Activated CD8-positive, alpha-beta memory T cell treated with anti-CD3 and anti-CD28 coated beads, Interleukin-2, amount 10 ng/mL, durations not matched to agents 7 days and 5 days (primary cell): ENCODE measurements around the gene SGK1. TPM values are rescaled to one million over a fixed set of nuclear protein-coding genes. Genes with fewer than 3 reads are reported as not detected.
"Not testable (repeated sequence)": the region's sequence is repeated elsewhere in the genome, so short reads cannot be mapped to it uniquely, and the experiment has no call there.

ENCODE experiments used
- ATAC-seq: fragments of 150-1000 bp; cut with Tn5 transposase; one replicate; pipeline ENCODE4 v1.10.0; 2021; ENCODE audit warnings: moderate library complexity
- CTCF ChIA-PET: fragments of 350-600 bp; sonication (Branson Sonifier 250); formaldehyde crosslinking; loops from one replicate; lab custom pipeline; 2021; ENCODE audit warnings: antibody characterized with exemption; lab: Charles Lee
- DNase-seq: peaks from one replicate; pipeline ENCODE4 v3.0.0-alpha.2; 2020
- H3K27ac Mint-ChIP-seq: one replicate; pipeline ENCODE4 v1.8.0; 2021; ENCODE audit warnings: mild to moderate bottlenecking, mixed read lengths
- H3K27me3 Mint-ChIP-seq: one replicate; pipeline ENCODE4 v1.8.0; 2021; ENCODE audit warnings: mixed read lengths
- H3K36me3 Mint-ChIP-seq: one replicate; pipeline ENCODE4 v1.8.0; 2021; ENCODE audit warnings: mild to moderate bottlenecking, mixed read lengths
- H3K4me1 Mint-ChIP-seq: one replicate; pipeline ENCODE4 v1.8.0; 2021; ENCODE audit warnings: mixed read lengths
- H3K4me3 Mint-ChIP-seq: one replicate; pipeline ENCODE4 v1.8.0; 2021; ENCODE audit warnings: mild to moderate bottlenecking, moderate library complexity, mixed read lengths
- H3K9me3 Mint-ChIP-seq: one replicate; pipeline ENCODE4 v1.8.0; 2022; ENCODE audit warnings: low read depth, mixed read lengths
- total RNA-seq, 2 experiments: library from RNA; stranded (reverse); gene quantifications; one replicate each; pipeline ENCODE4 v1.2.3, GENCODE V29; 2021

The SGK1 gene
- total RNA-seq, 2 experiments from 2014 or later: 14.8 to 36.5 TPM

DNA sequence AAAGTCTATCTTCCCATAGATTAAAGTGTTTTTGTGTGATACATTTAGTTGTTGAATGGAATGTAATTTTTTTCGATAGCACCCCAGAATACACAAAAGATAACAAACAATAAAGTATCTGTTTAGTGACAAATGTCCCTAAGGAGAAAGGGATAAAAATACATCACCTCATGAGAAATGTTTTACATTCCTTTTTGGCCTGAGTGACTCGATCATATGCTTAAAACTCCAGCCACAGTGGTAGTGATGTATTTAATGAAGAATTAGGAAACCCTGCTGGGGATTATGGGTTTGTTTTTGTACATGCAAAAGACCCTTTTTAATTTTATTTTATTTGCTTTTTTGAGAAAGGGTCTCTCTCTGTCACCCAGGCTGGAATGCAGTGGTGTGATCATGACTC is 4.3 kb upstream of the SGK1 start:
- Mint-ChIP-seq H3K9me3 (peaks cover 8% of the 10 kb centered on the region), H3K4me1 (peaks cover 10% of the 10 kb centered on the region), H3K27me3 (peaks cover 25% of the 10 kb centered on the region), H3K36me3 (peaks cover 9% of the 10 kb centered on the region), H3K27ac (no peak overlapping the region), H3K4me3 (no peak overlapping the region)
- CTCF ChIA-PET: no interaction called here
- DNase-seq: no peak
- ATAC-seq: no peak

DNA sequence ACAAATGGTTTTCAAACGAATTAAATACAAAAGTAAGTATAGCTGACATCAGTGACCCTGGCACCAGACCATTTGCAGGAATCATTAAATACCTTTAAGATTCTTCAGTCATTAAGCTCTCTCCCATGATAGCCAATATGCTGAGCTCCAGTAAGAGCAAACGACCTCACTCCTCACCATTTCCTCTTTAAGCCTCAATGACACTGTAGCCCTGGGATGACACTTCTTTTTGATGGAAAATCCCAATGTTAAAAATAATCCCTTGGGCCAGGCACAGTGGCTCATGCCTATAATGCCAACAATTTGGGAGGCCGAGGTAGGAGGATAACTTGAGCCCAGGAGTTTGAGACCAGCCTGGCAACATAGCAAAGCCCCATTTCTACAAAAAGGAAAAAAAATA is 3.3 kb upstream of the SGK1 start:
- no peak overlapping the region for H3K4me3 Mint-ChIP-seq
- DNase-seq (no peak), ATAC-seq (no peak)
- H3K27me3 Mint-ChIP-seq: peaks cover 33% of the 10 kb centered on the region
- peaks cover 9% of the 10 kb centered on the region for H3K36me3 Mint-ChIP-seq
- H3K27ac Mint-ChIP-seq: no peak overlapping the region
- peaks cover 8% of the 10 kb centered on the region for H3K9me3 Mint-ChIP-seq
- peaks cover 12% of the 10 kb centered on the region for H3K4me1 Mint-ChIP-seq
- CTCF ChIA-PET: no interaction called here

DNA sequence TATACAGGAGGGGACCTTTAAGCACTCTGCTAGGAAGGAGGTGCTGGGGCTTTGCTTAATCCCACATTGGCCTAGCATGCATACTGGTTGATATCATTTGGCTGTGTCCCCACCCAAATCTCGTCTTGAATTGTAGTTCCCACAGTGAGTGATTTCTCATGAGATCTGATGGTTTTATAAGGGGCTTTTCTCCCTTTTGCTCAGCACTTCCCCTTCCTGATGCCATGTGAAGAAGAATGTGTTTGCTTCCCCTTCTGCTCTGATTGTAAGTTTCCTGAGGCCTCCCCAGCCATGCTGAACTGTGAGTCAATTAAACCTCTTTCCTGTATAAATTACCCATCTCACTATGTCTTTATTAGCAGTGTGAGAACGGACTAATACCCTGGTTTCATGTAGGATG is 1.8 kb upstream of the SGK1 start:
- Mint-ChIP-seq H3K27me3 (peaks cover 41% of the 10 kb centered on the region), H3K4me1 (peaks cover 12% of the 10 kb centered on the region)
- H3K4me3 Mint-ChIP-seq, H3K36me3 Mint-ChIP-seq, ATAC-seq, H3K27ac Mint-ChIP-seq, CTCF ChIA-PET, H3K9me3 Mint-ChIP-seq, DNase-seq: not testable (repeated sequence)

DNA sequence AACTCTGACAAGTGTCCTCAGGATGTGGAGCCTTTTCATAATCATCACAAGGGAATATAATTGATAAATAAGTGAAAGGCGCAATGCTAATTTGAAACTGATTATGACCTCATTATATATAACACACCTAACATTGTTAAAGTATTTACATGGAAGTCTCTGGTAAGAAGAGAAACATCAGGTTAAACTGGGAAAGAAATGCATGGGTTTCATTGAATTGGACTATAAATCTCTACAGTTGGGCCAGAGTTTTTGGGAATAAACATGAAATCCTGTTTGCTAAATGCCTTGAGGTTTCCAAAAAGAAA is 1.0 kb upstream of the SGK1 start:
- H3K27me3 Mint-ChIP-seq: peaks cover 46% of the 10 kb centered on the region
- ATAC-seq (no peak), DNase-seq (no peak)
- peaks cover 12% of the 10 kb centered on the region for H3K4me1 Mint-ChIP-seq
- H3K4me3 Mint-ChIP-seq: no peak overlapping the region
- H3K9me3 Mint-ChIP-seq: peaks cover 5% of the 10 kb centered on the region
- CTCF ChIA-PET: no interaction called here
- H3K27ac Mint-ChIP-seq: no peak overlapping the region
- H3K36me3 Mint-ChIP-seq: peaks cover 9% of the 10 kb centered on the region

DNA sequence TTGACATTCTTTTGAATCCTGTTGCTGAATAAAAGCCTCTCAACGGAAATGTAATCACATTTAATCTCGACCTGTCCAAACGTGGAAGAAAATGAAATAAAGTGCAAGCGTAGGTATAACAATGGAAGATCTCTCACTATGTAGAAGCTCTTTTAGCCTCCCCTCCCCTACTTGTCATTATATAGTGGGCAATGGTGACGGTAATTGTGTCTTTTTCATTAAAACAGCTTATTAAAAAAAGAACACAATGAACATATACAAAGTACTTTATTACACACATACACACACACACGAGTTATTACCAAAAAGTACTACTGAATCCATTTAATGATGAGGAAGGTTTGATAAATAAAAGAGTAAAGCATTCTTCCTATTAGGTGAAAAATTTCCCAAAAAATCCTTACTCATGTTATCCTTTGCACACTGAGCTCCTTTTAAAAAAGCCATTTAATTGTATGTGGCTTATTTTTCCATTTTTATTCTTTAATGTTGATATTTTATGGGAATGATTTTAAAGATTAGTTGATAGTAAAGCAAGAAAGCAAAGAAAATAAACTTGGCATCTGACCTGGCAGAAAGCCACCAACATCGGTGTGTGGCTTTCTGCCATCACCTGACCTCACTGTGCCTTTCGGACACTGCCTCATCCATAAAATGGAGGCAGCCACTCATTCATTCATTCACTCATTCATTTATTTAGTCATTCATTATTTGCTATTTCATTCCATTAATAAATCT is 493 bp upstream of the SGK1 start:
- DNase-seq: no peak
- H3K27me3 Mint-ChIP-seq: peaks cover 47% of the 10 kb centered on the region
- H3K27ac Mint-ChIP-seq: no peak overlapping the region
- ATAC-seq: no peak
- CTCF ChIA-PET: interaction anchor here (0.9 to 1.4 kb wide), 5 partner anchors 10 to 322 kb away, joined by 3 to 6 read pairs (median 3); no protein-coding TSS in a partner anchor
- H3K4me1 Mint-ChIP-seq: peaks cover 12% of the 10 kb centered on the region
- H3K36me3 Mint-ChIP-seq: peaks cover 9% of the 10 kb centered on the region
- peak overlapping the region; percentile 74 for H3K4me3 Mint-ChIP-seq
- peaks cover 5% of the 10 kb centered on the region for H3K9me3 Mint-ChIP-seq

DNA sequence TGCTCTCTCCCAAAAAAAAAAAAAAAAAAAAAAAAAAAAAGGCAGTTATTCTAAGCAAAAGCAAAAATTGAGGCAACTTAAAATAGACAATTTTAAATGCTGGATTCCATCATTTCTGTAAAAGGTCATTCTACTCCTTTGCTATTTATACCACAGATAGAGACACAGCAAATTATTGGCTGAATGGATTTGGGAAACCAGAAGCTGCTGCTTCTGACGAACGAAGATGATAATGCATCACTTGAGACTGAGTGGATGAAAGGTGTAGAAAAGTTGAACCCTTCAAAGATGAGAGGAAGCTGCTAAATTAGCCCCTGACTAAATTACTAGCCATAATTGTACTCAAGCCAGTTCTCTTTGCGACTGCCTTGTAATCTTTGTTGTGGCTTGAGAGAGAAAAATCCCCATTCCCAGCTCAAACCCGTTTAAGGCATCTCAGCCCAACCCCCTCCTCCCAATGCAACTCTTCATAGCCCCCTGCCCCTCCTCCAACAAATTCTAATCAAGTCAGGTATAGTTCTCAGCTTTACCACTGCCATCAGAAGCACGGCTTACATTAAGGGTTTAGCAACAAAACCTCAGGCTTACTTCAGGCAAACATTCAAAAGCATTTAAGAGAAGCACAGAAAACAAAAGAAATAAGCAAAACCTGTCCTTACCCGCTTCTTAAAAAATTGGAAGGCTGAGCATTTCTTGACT is 1.0 kb downstream of the SGK1 start:
- peaks cover 5% of the 10 kb centered on the region for H3K9me3 Mint-ChIP-seq
- peaks cover 9% of the 10 kb centered on the region for H3K36me3 Mint-ChIP-seq
- peaks cover 12% of the 10 kb centered on the region for H3K4me1 Mint-ChIP-seq
- ATAC-seq: no peak
- CTCF ChIA-PET: interaction anchor here (0.7 to 1.4 kb wide), 3 partner anchors 9 to 290 kb away, joined by 3 to 6 read pairs (median 5); no protein-coding TSS in a partner anchor
- H3K27me3 Mint-ChIP-seq: peaks cover 51% of the 10 kb centered on the region
- H3K27ac Mint-ChIP-seq: no peak overlapping the region
- DNase-seq: no peak
- H3K4me3 Mint-ChIP-seq: peak overlapping the region; percentile 74

DNA sequence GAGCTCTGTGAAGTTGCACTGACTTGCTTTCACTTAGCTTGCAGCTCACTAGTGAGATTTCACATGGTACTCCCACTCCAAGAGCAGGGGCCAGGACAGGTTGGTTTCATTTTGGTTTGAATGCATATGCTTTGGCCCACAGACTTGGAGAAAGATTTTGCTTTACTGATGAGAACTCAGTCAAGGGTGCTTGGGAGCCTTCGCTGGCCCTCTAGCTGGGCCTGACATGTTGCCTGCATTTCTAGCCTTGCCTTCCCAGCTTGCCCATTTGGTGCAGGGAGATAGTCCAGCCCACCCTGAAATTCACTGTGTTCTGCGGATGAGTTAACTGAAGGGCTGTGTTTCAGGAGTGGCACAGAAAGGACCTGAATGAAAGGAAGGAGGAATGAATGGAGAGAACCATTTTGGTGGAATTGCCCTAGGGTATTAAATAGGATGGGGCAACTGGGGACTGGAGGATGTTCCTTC is 1.9 kb downstream of the SGK1 start:
- H3K4me1 Mint-ChIP-seq: peaks cover 12% of the 10 kb centered on the region
- peaks cover 9% of the 10 kb centered on the region for H3K36me3 Mint-ChIP-seq
- H3K27ac Mint-ChIP-seq: no peak overlapping the region
- no peak overlapping the region for H3K4me3 Mint-ChIP-seq
- ATAC-seq (no peak), DNase-seq (no peak)
- peaks cover 51% of the 10 kb centered on the region for H3K27me3 Mint-ChIP-seq
- H3K9me3 Mint-ChIP-seq: peaks cover 5% of the 10 kb centered on the region
- CTCF ChIA-PET: no interaction called here

DNA sequence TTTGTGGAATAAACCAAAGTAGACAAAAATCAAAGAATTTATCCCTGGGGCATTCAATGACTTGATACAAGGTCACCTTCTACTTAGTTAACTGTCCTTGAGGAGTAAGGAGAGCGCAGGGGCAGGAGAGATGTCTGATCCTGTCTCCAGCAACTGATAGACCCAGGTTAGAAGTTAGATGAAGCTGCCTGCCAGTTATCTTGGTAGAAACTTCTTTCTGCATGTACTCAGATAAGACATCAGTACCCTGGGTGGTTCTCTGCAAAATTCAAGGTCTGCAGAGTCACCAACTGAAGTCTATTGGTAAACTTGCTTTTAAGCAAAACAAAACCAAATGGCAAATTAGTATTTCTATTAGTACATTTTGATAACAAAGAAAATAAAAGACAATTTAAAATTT is 2.7 kb downstream of the SGK1 start:
- Mint-ChIP-seq H3K27ac (no peak overlapping the region), H3K4me1 (peaks cover 12% of the 10 kb centered on the region), H3K36me3 (peaks cover 9% of the 10 kb centered on the region), H3K4me3 (no peak overlapping the region), H3K27me3 (peaks cover 51% of the 10 kb centered on the region), H3K9me3 (peaks cover 5% of the 10 kb centered on the region)
- ATAC-seq (no peak), DNase-seq (no peak)
- CTCF ChIA-PET: no interaction called here

DNA sequence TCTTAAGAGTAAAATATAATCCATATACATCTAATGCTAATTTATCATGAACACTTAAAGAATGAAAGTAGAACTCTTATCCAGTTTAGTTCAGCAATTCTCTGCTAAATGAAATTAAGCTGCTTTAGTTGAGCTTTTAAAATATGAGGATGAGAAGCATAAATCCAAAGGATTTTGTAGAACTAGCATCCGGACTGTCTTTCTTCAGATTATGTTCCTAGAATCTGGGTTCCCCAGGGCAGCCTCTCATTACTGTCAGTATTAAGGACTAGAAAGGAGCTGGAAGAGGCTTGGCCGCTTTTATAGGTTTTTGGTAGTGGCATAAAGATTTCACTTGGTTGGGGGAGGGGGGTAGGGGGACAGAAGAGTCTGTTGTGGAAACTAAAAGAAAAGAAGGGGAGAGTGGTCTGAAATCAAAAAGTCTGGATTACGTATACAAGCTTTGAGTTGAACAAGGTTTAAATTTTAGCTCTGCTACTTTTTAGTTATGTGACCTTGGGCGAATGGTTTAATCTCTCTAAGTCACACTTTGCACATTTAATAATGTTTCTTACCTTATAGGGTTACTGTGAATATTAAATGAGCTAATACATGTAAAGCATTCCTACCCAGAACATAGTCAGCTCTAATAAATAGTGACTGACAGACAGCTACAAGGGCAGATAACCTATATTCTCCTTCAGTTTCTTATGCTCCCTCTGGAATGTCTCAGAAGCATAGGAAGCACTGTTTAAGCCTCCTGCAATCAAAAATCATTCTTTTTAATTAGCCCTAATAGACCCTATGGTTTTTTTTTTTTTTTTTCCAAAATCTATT is 3.7 kb downstream of the SGK1 start:
- no peak overlapping the region for H3K27ac Mint-ChIP-seq
- ATAC-seq: no peak
- CTCF ChIA-PET: interaction anchor here (0.6 kb wide), 2 partner anchors 17 to 24 kb away, joined by 3 to 4 read pairs; no protein-coding TSS in a partner anchor

DNA sequence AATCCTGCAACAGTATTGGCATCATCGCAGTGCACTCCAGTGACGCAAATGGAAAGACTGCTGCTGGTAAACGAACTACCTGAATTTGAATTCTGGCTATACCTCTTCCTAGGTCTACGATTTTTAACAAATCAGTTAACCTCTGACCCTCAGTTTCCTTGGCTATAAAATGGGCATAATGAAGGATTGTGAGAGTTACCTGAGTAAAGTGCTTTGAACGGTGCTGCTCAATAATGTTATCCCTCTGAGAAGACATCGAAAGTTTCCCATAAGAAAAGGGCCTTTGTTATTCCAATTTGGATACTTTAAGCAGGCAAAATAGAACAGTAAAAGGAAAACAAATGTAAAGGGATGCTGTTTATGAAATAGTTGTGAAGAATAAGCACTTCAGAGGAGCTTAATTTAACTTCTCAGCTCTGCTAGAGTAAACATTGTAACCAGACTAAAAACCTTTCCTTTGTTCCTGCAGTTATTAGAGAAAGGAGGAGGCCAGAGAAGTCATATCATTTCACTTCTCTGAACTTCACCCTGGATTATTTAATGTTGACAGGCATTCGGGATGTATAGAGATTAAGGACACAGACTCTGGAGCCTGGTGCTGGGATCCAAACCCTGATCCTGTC is 5.8 kb downstream of the SGK1 start:
- Mint-ChIP-seq H3K27ac (no peak overlapping the region), H3K27me3 (peaks cover 31% of the 10 kb centered on the region), H3K4me3 (no peak overlapping the region), H3K9me3 (no peaks in the 10 kb centered on the region), H3K36me3 (no peaks in the 10 kb centered on the region), H3K4me1 (peaks cover 1% of the 10 kb centered on the region)
- no peak for ATAC-seq
- CTCF ChIA-PET: interaction anchor here (1.1 kb wide), 1 partner anchor 134 kb away, joined by 3 read pairs; no protein-coding TSS in a partner anchor
- DNase-seq: no peak

More for the DNA sequence above, 3.7 kb downstream of the SGK1 start:
- peaks cover 5% of the 10 kb centered on the region for H3K36me3 Mint-ChIP-seq
- H3K4me3 Mint-ChIP-seq: no peak overlapping the region
- peaks cover 50% of the 10 kb centered on the region for H3K27me3 Mint-ChIP-seq
- no peak for DNase-seq
- peaks cover 12% of the 10 kb centered on the region for H3K4me1 Mint-ChIP-seq
- no peaks in the 10 kb centered on the region for H3K9me3 Mint-ChIP-seq

DNA sequence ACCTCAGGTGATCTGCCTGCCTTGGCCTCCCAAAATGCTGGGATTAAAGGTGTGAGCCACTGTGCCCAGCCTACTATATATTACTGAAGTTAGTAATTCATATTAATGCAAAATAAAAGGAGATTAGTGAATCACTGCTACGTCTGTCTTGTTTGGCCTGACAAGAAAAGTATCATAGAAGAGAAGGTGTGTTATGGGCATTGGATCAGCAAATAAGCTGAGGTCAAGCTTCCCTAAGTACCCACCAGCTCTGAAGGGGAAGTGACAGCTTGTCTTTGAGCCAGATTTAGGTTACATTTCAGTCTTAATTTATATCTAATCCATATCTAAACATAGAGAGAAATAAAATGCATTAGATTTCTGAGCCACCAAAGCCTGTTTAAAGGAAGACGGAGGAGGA is 7.1 kb downstream of the SGK1 start:
- Mint-ChIP-seq H3K9me3 (no peaks in the 10 kb centered on the region), H3K36me3 (no peaks in the 10 kb centered on the region), H3K4me3 (no peak overlapping the region), H3K27me3 (peaks cover 20% of the 10 kb centered on the region), H3K27ac (no peak overlapping the region), H3K4me1 (peaks cover under 1% of the 10 kb centered on the region)
- ATAC-seq (no peak), DNase-seq (no peak)
- CTCF ChIA-PET: interaction anchor here (0.6 kb wide), 1 partner anchor 589 kb away, joined by 4 read pairs; no protein-coding TSS in a partner anchor

DNA sequence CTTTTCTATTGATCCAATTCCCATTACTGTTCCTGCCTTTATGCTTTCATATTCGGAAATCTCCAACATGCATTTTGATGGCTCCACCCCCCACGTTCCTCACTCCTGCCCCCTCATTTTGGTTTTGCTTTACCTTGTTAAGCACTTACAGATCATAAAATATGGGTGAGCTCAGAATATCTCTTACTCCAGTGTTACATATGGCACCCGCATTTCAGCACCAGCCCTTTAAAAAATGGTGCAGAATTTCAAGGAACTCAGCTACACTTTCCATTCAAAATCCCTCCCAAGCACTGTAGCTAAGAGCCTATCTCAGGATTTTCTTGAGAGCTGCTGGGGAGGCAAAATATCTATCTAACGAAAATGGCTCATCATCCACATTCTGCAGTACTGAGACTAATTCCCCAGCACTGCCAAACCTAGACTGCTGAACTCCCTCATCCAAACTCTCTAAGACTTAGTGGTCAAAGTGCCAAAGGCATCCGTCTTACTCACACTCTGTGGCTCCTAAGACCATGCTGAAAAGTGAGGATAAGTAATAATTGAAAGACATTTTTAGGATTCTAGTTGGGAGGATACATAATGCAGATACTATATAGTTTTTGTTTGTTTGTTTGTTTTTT is 7.8 kb downstream of the SGK1 start:
- ATAC-seq (no peak), DNase-seq (no peak)
- H3K27me3 Mint-ChIP-seq: peaks cover 19% of the 10 kb centered on the region
- peaks cover 1% of the 10 kb centered on the region for H3K4me1 Mint-ChIP-seq
- CTCF ChIA-PET: no interaction called here
- no peak overlapping the region for H3K27ac Mint-ChIP-seq
- no peak overlapping the region for H3K4me3 Mint-ChIP-seq
- H3K36me3 Mint-ChIP-seq: no peaks in the 10 kb centered on the region
- H3K9me3 Mint-ChIP-seq: no peaks in the 10 kb centered on the region
